Gastroesophageal sphincter (tissue), 4 donors: ENCODE data around the gene ZNF44. TPM values are rescaled to one million over a fixed set of nuclear protein-coding genes. Genes with fewer than 3 reads are reported as not detected.

Experiments
- ATAC-seq: fragments of 150-250 bp; one replicate; pipeline ENCODE4 v1.9.1; 2016; ENCODE audit warnings: mild to moderate bottlenecking, moderate library complexity
- H3K27ac ChIP-seq, 4 donors: fragments of 200-600 bp; sonication (generic) in 3 of 4; 1 replicate in 3 of 4; 2 replicates in 1 of 4; pipeline ENCODE4 v1.5.1; 2016 to 2019
- H3K27me3 ChIP-seq: fragments of 200-600 bp; sonication (generic); one replicate; pipeline ENCODE4 v1.5.1; 2019
- H3K36me3 ChIP-seq, 2 donors: fragments of 200-600 bp; sonication (generic); one replicate each; pipeline ENCODE4 v1.5.1; 2019; ENCODE audit warnings: control low read depth in 1 of 2
- H3K4me1 ChIP-seq, 3 donors: fragments of 200-600 bp; sonication (generic); 1 replicate in 2 of 3; 2 replicates in 1 of 3; pipeline ENCODE4 v1.5.1; 2016 to 2019; ENCODE audit warnings: control low read depth in 2 of 3
- H3K4me3 ChIP-seq, 2 donors: fragments of 200-600 bp; sonication (generic); one replicate each; pipeline ENCODE4 v1.5.1; 2019; ENCODE audit warnings: mild to moderate bottlenecking in 1 of 2, moderate library complexity in 1 of 2
- H3K9me3 ChIP-seq, 3 donors: fragments of 200-600 bp; sonication (generic); one replicate each; pipeline ENCODE4 v1.5.1; 2017 to 2019; ENCODE audit warnings: control low read depth in 2 of 3
- CTCF ChIP-seq, 4 experiments: fragments of 200-600 bp in 2 of 4; fragments of 450-650 bp in 2 of 4; sonication (generic) in 1 of 4; IDR thresholded peaks; one replicate each; pipeline ENCODE4 v1.5.1; 2017 to 2019; ENCODE audit warnings: antibody characterized with exemption in 4 of 4, mild to moderate bottlenecking in 2 of 4, moderate library complexity in 2 of 4
- EP300 ChIP-seq: sonication (generic); formaldehyde crosslinking; IDR thresholded peaks from one replicate; pipeline ENCODE4 v1.6.1; 2017; ENCODE audit warnings: antibody characterized with exemption, mild to moderate bottlenecking
- POLR2A ChIP-seq, 2 donors: fragments of 450-650 bp; IDR thresholded peaks; one replicate each; pipeline ENCODE4 v1.6.1; 2017; ENCODE audit warnings: antibody characterized with exemption in 2 of 2, mild to moderate bottlenecking in 2 of 2, moderate library complexity in 1 of 2
- POLR2AphosphoS5 ChIP-seq: sonication (generic); formaldehyde crosslinking; IDR thresholded peaks from one replicate; pipeline ENCODE4 v1.6.1; 2017; ENCODE audit warnings: antibody characterized with exemption
- WGBS, 2 donors: methylation state at CpG; one replicate each; pipeline ENCODE4 v1.1.5; 2018; ENCODE audit warnings: low coverage in 1 of 2; 5-methylcytosine and 5-hydroxymethylcytosine counted together
- total RNA-seq, 4 donors: library from RNA; depleted of rRNA; stranded (reverse); fragments of >200 nt; gene quantifications; one replicate each; pipeline ENCODE4 v1.1.0, GENCODE V29; 2016

ZNF44 gene
- total RNA-seq, 4 donors from 2014 or later: 10.1 to 14.6 (median 11.3) TPM

GRCh38 chr19:12261554-12261953, 33.1 kb downstream of the ZNF44 start:
- H3K9me3 ChIP-seq: peaks cover 0 to 18% (median 0%) of the 10 kb centered on the region in 3 donors
- 88 to 100% methylated on average over 1 of the region's 1 CpG for WGBS, 2 donors

GRCh38 chr19:12260861-12261260, 33.8 kb downstream of the ZNF44 start:
- 89% methylated on average over 3 of the region's 3 CpGs; no CpG with 5 or more reads in 1 of the 2 donors for WGBS, 2 donors
- Histone ChIP-seq H3K9me3 (peaks cover 0 to 11% (median 0%) of the 10 kb centered on the region in 3 donors), H3K27ac (no peak overlapping the region), H3K36me3 (no peaks in the 10 kb centered on the region), H3K4me3 (no peak overlapping the region), H3K27me3 (no peaks in the 10 kb centered on the region), H3K4me1 (no peaks in the 10 kb centered on the region)
- no peak for TF ChIP-seq EP300
- no peak for TF ChIP-seq CTCF (IDR thresholded peaks at IDR 0.05)
- TF ChIP-seq POLR2A (IDR thresholded peaks at IDR 0.05): no peak
- no peak for TF ChIP-seq POLR2AphosphoS5
- ATAC-seq: no peak

More at GRCh38 chr19:12261554-12261953, 33.1 kb downstream of the ZNF44 start:
- Histone ChIP-seq H3K27ac (no peak overlapping the region), H3K36me3 (no peaks in the 10 kb centered on the region), H3K4me1 (no peaks in the 10 kb centered on the region), H3K4me3 (no peak overlapping the region), H3K27me3 (no peaks in the 10 kb centered on the region)
- TF ChIP-seq POLR2A (IDR thresholded peaks at IDR 0.05) (no peak), EP300 (no peak), POLR2AphosphoS5 (no peak), CTCF (IDR thresholded peaks at IDR 0.05) (no peak)
- ATAC-seq: no peak

- H3K4me3 ChIP-seq: no peak overlapping the region
- TF ChIP-seq POLR2AphosphoS5 (no peak), CTCF (IDR thresholded peaks at IDR 0.05) (no peak), POLR2A (IDR thresholded peaks at IDR 0.05) (no peak), EP300 (no peak)
- WGBS, 2 donors: 60 to 91% methylated on average over 3 to 13 of the region's 23 CpGs
- H3K4me1 ChIP-seq: no peaks in the 10 kb centered on the region
- ATAC-seq: no peak
- no peaks in the 10 kb centered on the region for H3K36me3 ChIP-seq
- H3K27me3 ChIP-seq: no peaks in the 10 kb centered on the region
- H3K27ac ChIP-seq: no peak overlapping the region
- H3K9me3 ChIP-seq: peaks cover 0 to 9% (median 0%) of the 10 kb centered on the region in 3 donors
Measured at GRCh38 chr19:12260236-12260635, 34.4 kb downstream of the ZNF44 start.

GRCh38 chr19:12255372-12255771, 39.3 kb downstream of the ZNF44 start:
- Histone ChIP-seq H3K9me3 (peaks cover 0 to 8% (median 0%) of the 10 kb centered on the region in 3 donors), H3K4me1 (no peaks in the 10 kb centered on the region), H3K27me3 (no peaks in the 10 kb centered on the region), H3K4me3 (no peak overlapping the region), H3K36me3 (no peaks in the 10 kb centered on the region), H3K27ac (no peak overlapping the region)
- TF ChIP-seq POLR2AphosphoS5 (no peak), POLR2A (IDR thresholded peaks at IDR 0.05) (no peak), CTCF (IDR thresholded peaks at IDR 0.05) (no peak), EP300 (no peak)
- WGBS, 2 donors: 100% methylated on average over 1 of the region's 3 CpGs; no CpG with 5 or more reads in 1 of the 2 donors
- ATAC-seq: no peak

GRCh38 chr19:12247644-12248222, 47.0 kb downstream of the ZNF44 start:
- TF ChIP-seq POLR2AphosphoS5: no peak
- no peak for TF ChIP-seq POLR2A (IDR thresholded peaks at IDR 0.05)
- TF ChIP-seq CTCF (IDR thresholded peaks at IDR 0.05): no peak
- no peak for TF ChIP-seq EP300
- no peak overlapping the region for H3K4me3 ChIP-seq

More at GRCh38 chr19:12247644-12248222, 47.0 kb downstream of the ZNF44 start:
- Histone ChIP-seq H3K27ac (no peak overlapping the region), H3K9me3 (peaks cover 0 to 31% (median 1%) of the 10 kb centered on the region in 3 donors), H3K27me3 (no peaks in the 10 kb centered on the region), H3K4me1 (no peaks in the 10 kb centered on the region), H3K36me3 (peaks cover 10 to 55% of the 10 kb centered on the region in 2 donors)
- no peak for ATAC-seq
- 91 to 94% methylated on average over 5 of the region's 5 CpGs for WGBS, 2 donors
